Transverse colon (tissue), 4 donors: ENCODE results near the gene FAM171A1.

ENCODE experiments used
- CTCF ChIP-seq, 5 experiments: fragments of 200-600 bp in 3 of 5; fragments of 450-650 bp in 2 of 5; sonication (generic) in 3 of 5; IDR thresholded peaks; 1 replicate in 2 of 5; 2 replicates in 3 of 5; pipeline ENCODE4 v1.5.1; 2016 to 2017; ENCODE audit warnings: antibody characterized with exemption in 5 of 5, inconsistent platforms in 3 of 5, mild to moderate bottlenecking in 2 of 5, moderate library complexity in 1 of 5
- POLR2A ChIP-seq: fragments of 450-650 bp; IDR thresholded peaks from one replicate; pipeline ENCODE4 v1.6.1; 2016; ENCODE audit warnings: antibody characterized with exemption, mild to moderate bottlenecking, moderate library complexity
- POLR2AphosphoS5 ChIP-seq, 3 donors: sonication (generic); formaldehyde crosslinking; IDR thresholded peaks; one replicate each; pipeline ENCODE4 v1.6.1; 2016; ENCODE audit warnings: antibody characterized with exemption in 3 of 3

DNA sequence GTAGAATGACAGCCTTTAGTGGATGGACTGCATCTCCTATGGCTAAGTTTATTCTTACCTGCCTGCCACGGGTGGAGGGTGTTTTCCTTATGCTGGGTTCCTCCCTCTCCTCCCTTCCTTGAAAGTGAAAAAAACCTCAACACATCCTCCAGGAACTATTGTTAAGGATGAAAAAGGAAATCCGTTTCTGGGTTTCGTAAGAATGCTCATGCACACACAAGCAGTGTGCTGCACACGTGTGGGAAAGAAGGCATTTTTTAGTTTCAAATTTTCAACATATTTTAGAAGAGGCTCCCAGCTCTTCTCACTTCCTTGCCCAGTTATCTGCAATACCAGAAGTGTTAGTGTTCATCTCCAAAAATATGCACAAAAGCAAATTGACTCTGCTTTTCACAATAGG, 90.6 kb downstream of the FAM171A1 start:
- TF ChIP-seq POLR2A: no peak
- TF ChIP-seq CTCF (IDR thresholded peaks at IDR 0.05): no peak
- TF ChIP-seq POLR2AphosphoS5 (IDR thresholded peaks at IDR 0.05): no peak
